Smooth muscle cell (in vitro differentiated cells): ENCODE results near the gene CLCNKA. TPM values are rescaled to one million over a fixed set of nuclear protein-coding genes. Genes with fewer than 3 reads are reported as not detected.

Experiments used
- DNase-seq: peaks from one replicate; lab custom pipeline; 2025; ENCODE audit not compliant: unreplicated experiment; lab: John Stamatoyannopoulos, UW
- H2AFZ ChIP-seq: fragments of 200-600 bp; sonication (generic); 2 replicates; pipeline ENCODE4 v1.6.0; 2016; ENCODE audit warnings: antibody characterized with exemption, low read depth, mild to moderate bottlenecking
- H3F3A ChIP-seq: fragments of 200-600 bp; sonication (generic); 2 replicates; pipeline ENCODE4 v1.6.0; 2017; ENCODE audit warnings: antibody characterized with exemption, low read depth
- H3K27ac ChIP-seq: fragments of 200-600 bp; sonication (generic); 2 replicates; pipeline ENCODE4 v1.5.1; 2016; ENCODE audit warnings: low read depth, mild to moderate bottlenecking
- H3K27me3 ChIP-seq: fragments of 200-600 bp; sonication (generic); 2 replicates; pipeline ENCODE4 v1.6.1; 2016; ENCODE audit warnings: low read depth, mild to moderate bottlenecking
- H3K36me3 ChIP-seq: fragments of 200-600 bp; sonication (generic); 2 replicates; pipeline ENCODE4 v1.5.1; 2016; ENCODE audit warnings: low read depth
- H3K4me1 ChIP-seq: fragments of 200-600 bp; sonication (generic); 2 replicates; pipeline ENCODE4 v1.5.1; 2016; ENCODE audit warnings: low read depth
- H3K4me2 ChIP-seq: fragments of 200-600 bp; sonication (generic); 2 replicates; pipeline ENCODE4 v1.6.0; 2016; ENCODE audit warnings: mild to moderate bottlenecking
- H3K4me3 ChIP-seq: fragments of 200-600 bp; sonication (generic); 2 replicates; pipeline ENCODE4 v1.5.1; 2016; ENCODE audit warnings: mild to moderate bottlenecking
- H3K79me2 ChIP-seq: fragments of 200-600 bp; sonication (generic); 2 replicates; pipeline ENCODE4 v1.6.0; 2016; ENCODE audit warnings: low read depth, mild to moderate bottlenecking
- H3K9ac ChIP-seq: fragments of 200-600 bp; sonication (generic); 2 replicates; pipeline ENCODE4 v1.6.0; 2016; ENCODE audit warnings: low read depth
- H3K9me3 ChIP-seq: fragments of 200-600 bp; sonication (generic); replicated peaks from 2 replicates; pipeline ENCODE4 v1.5.1; 2016; ENCODE audit warnings: low read depth
- H4K20me1 ChIP-seq: fragments of 200-600 bp; sonication (generic); 2 replicates; pipeline ENCODE4 v1.6.0; 2016; ENCODE audit warnings: low read depth
- CTCF ChIP-seq: fragments of 200-600 bp; sonication (generic); IDR thresholded peaks from 2 replicates; pipeline ENCODE4 v1.5.1; 2017; ENCODE audit warnings: borderline replicate concordance, mild to moderate bottlenecking, antibody characterized with exemption; ENCODE audit not compliant: insufficient read depth, poor library complexity, severe bottlenecking
- WGBS: methylation state at CpG from one replicate; pipeline ENCODE4 v1.1.7; 2016; ENCODE audit warnings: low lambda C conversion rate; 5-methylcytosine and 5-hydroxymethylcytosine counted together
- polyA plus RNA-seq: library from polyadenylated mRNA; unstranded; fragments of >200 nt; fragmentation: Nextera tagmentation; extraction: Ambion mirVana; gene quantifications from 2 replicates; pipeline ENCODE4 v1.2.1, GENCODE V29; 2016
- total RNA-seq: library from RNA; depleted of rRNA; stranded (reverse); fragments of >200 nt; gene quantifications from 2 replicates; pipeline ENCODE4 v1.2.3, GENCODE V29; 2014

The CLCNKA gene
- total and polyA plus RNA-seq, 2 experiments from 2014 or later, result 0.46 TPM; not detected in 1

GRCh38 chr1:16072616-16073484, 51.0 kb downstream of the CLCNKA start:
- peak overlapping the region; percentile 50 for H3K4me3 ChIP-seq
- H2AFZ ChIP-seq, result no peak overlapping the region

GRCh38 chr1:16073490-16074119, 51.8 kb downstream of the CLCNKA start, which contains the start of gene FAM131C:
Gene FAM131C (minus strand): TSS chr1:16073651. CDS start chr1:16073442, 209 bp downstream.
- Histone ChIP-seq H2AFZ (peak within 1 kb of the TSS; percentile 69), H3F3A (no peaks in the 10 kb centered on the region), H3K4me3 (peak within 1 kb of the TSS; percentile 50), H3K27me3 (peaks cover 10% of the 10 kb centered on the region), H3K9ac (no peak within 1 kb of the TSS), H3K4me2 (peak within 1 kb of the TSS; percentile 91), H3K79me2 (no peaks in the 10 kb centered on the region), H3K9me3 (no peaks in the 10 kb centered on the region), H3K36me3 (no peaks in the 10 kb centered on the region), H4K20me1 (no peaks in the 10 kb centered on the region), H3K4me1 (peaks cover 5% of the 10 kb centered on the region), H3K27ac (no peak within 1 kb of the TSS)
- peak; percentile 33 for TF ChIP-seq CTCF
- no peak for DNase-seq
- 3% methylated on average over 26 of the region's 54 CpGs for WGBS

More at GRCh38 chr1:16072616-16073484, 51.0 kb downstream of the CLCNKA start:
- DNase-seq, result no peak
- Histone ChIP-seq H3K9me3 (no peaks in the 10 kb centered on the region), H3K27ac (no peak overlapping the region), H4K20me1 (no peaks in the 10 kb centered on the region), H3F3A (no peaks in the 10 kb centered on the region), H3K9ac (no peak overlapping the region), H3K36me3 (no peaks in the 10 kb centered on the region), H3K4me1 (peaks cover 11% of the 10 kb centered on the region), H3K79me2 (no peaks in the 10 kb centered on the region), H3K27me3 (peaks cover 10% of the 10 kb centered on the region), H3K4me2 (peak overlapping the region; percentile 91)
- TF ChIP-seq CTCF, result peak; percentile 7
- 4% methylated on average over 13 of the region's 49 CpGs for WGBS

- no peak overlapping the region for H2AFZ ChIP-seq
- H3K9me3 ChIP-seq, result no peaks in the 10 kb centered on the region
- H3K4me2 ChIP-seq, result peak overlapping the region; percentile 91
- H3K9ac ChIP-seq, result no peak overlapping the region
- no peak overlapping the region for H3K4me3 ChIP-seq
- no peak for DNase-seq
- H3K27me3 ChIP-seq, result peaks cover 10% of the 10 kb centered on the region
- no peaks in the 10 kb centered on the region for H3K79me2 ChIP-seq
- TF ChIP-seq CTCF, result no peak
- no peaks in the 10 kb centered on the region for H3F3A ChIP-seq
- no peaks in the 10 kb centered on the region for H4K20me1 ChIP-seq
- peaks cover 7% of the 10 kb centered on the region for H3K4me1 ChIP-seq
- H3K36me3 ChIP-seq, result no peaks in the 10 kb centered on the region
- WGBS, result 86% methylated on average over 4 of the region's 5 CpGs
- no peak overlapping the region for H3K27ac ChIP-seq
These were observed 52.4 kb downstream of the CLCNKA start for GRCh38 chr1:16074217-16074616.
